Measurements from ENCODE around the gene BMP4.

The BMP4 gene

DNA sequence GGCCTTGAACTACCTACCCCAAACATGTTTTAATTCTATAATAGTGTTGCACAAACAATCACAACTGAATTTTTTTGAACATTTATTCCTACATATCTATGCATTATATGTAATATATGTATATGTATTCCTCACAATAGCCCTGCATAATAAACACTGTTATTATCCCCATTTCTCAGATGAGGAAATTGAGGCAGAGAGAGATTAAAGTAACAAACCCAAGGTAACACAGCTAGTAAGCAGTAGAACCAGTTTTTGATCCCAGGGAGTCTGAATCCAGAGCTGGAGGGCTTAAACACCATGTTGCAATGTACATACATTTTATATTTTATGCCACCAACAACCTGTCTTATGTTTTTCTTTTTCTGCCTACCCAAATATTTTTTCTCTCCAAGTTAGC is 26.5 kb upstream of the BMP4 start:
- TF ChIP-seq, protein P1, sequence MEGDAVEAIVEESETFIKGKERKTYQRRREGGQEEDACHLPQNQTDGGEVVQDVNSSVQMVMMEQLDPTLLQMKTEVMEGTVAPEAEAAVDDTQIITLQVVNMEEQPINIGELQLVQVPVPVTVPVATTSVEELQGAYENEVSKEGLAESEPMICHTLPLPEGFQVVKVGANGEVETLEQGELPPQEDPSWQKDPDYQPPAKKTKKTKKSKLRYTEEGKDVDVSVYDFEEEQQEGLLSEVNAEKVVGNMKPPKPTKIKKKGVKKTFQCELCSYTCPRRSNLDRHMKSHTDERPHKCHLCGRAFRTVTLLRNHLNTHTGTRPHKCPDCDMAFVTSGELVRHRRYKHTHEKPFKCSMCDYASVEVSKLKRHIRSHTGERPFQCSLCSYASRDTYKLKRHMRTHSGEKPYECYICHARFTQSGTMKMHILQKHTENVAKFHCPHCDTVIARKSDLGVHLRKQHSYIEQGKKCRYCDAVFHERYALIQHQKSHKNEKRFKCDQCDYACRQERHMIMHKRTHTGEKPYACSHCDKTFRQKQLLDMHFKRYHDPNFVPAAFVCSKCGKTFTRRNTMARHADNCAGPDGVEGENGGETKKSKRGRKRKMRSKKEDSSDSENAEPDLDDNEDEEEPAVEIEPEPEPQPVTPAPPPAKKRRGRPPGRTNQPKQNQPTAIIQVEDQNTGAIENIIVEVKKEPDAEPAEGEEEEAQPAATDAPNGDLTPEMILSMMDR (IDR thresholded peaks at IDR 0.05): no peak
- Histone ChIP-seq H3K4me1 (ENCODE audit: control insufficient read depth in 1 of 2, insufficient read depth in 1 of 2, low read depth in 1 of 2, low read length in 1 of 2) (no peaks in the 10 kb centered on the region), H3K27ac (no peak overlapping the region), H3K9me3 (no peaks in the 10 kb centered on the region), H3K36me3 (no peaks in the 10 kb centered on the region), H3K27me3 (peaks cover 5% of the 10 kb centered on the region), H3K4me3 (ENCODE audit: low read depth in 1 of 2, low read length in 1 of 2) (no peak overlapping the region)

DNA sequence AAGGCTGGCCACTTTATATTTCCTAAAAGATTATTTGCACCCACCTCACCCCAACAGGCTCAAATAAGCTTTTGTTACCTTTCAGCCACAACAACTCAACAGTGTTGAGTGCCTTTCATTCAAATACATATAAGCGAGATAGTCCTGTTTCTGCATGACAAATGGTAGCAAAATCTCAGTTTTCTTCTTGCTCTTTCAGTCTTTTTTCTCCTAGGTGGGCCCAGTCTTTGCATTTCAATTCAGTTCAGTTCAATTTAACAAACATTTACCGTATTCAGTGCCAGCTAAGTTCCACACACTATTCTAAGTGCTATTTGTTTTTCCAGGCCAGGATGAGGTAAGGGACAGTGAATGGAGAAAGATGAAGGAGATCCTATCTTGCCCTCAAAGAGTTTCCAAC is 25.9 kb upstream of the BMP4 start:
- Histone ChIP-seq H3K36me3 (no peaks in the 10 kb centered on the region), H3K9me3 (no peaks in the 10 kb centered on the region), H3K27me3 (peaks cover 5% of the 10 kb centered on the region), H3K4me3 (ENCODE audit: low read depth in 1 of 2, low read length in 1 of 2) (no peak overlapping the region), H3K27ac (no peak overlapping the region), H3K4me1 (ENCODE audit: control insufficient read depth in 1 of 2, insufficient read depth in 1 of 2, low read depth in 1 of 2, low read length in 1 of 2) (no peaks in the 10 kb centered on the region)
- TF ChIP-seq, protein P1 (IDR thresholded peaks at IDR 0.05): no peak

DNA sequence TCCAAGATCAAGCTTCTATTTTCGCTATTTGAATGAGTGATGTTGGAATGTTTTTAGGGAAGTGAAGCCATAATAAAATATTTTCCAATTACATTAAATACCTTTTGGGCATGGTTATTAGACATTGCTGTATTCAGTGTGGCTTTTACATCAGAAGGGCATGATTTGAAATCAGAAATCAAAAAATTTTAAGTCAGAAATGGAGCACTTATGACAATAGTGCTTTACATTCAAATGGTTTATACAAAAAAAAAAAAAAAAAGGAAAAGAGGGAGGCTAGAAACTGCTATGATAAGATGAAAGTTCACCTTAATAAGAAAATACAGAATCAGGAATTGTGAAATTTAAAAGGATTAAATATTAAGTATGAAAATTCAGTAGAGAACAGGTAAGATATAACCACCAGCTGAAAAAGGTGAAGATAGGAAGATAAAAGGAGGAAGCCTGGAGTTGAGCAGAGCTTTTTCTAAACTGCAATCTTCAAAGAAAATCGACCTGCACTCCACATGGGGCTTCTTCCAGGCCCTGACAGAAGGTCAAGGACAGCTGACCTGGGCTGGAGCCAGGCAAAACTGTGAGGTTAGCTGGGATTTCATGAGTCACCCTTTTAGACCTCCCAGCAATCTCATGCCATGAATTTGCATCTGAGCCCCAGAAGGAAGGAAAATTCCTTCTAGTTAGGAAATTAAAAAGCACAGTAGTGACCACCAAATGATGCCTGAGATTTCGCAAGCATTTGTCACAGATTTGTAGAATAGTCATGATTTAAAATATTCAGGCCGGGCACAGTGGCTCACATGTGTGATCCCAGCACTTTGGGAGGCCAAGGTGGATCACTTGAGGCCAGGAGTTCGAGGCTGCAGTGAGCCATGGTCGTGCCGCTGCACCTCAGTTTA is 23.4 kb upstream of the BMP4 start:
- Histone ChIP-seq H3K9me3 (no peaks in the 10 kb centered on the region), H3K4me1 (ENCODE audit: control insufficient read depth in 1 of 2, insufficient read depth in 1 of 2, low read depth in 1 of 2, low read length in 1 of 2) (no peaks in the 10 kb centered on the region), H3K36me3 (no peaks in the 10 kb centered on the region), H3K27ac (no peak overlapping the region), H3K27me3 (peaks cover 5% of the 10 kb centered on the region), H3K4me3 (ENCODE audit: low read depth in 1 of 2, low read length in 1 of 2) (no peak overlapping the region)
- TF ChIP-seq, protein P1 (IDR thresholded peaks at IDR 0.05): no peak

DNA sequence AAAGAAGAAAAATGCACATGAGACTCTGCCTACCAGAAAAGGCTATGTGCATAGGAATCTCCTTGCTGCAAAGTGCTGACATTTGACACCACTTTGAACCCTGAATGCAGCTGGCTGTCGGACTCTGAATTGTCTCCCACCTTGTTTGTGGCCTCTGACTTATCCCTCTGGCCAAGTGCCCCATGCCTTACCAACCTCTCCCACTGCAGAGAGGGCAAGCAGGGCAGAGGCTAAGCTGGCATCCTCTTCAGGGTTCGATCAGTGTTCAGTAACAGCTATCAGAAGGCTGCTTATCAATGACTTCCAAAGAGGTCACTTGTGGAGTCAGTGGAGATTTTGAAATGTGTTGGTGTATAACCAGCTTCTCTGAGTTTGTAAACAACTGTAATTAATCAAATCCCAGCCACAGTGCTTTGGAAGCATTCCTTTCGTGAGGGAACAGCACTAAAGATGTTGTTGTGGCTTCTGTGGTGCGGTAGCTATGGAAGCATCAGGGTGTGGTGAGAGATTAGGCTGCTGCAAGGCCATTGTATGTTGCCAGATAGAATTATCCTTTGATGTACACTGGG is 22.6 kb upstream of the BMP4 start:
- Histone ChIP-seq H3K27me3 (peaks cover 5% of the 10 kb centered on the region), H3K4me3 (ENCODE audit: low read depth in 1 of 2, low read length in 1 of 2) (no peak overlapping the region), H3K27ac (no peak overlapping the region), H3K9me3 (no peaks in the 10 kb centered on the region), H3K4me1 (ENCODE audit: control insufficient read depth in 1 of 2, insufficient read depth in 1 of 2, low read depth in 1 of 2, low read length in 1 of 2) (no peaks in the 10 kb centered on the region), H3K36me3 (no peaks in the 10 kb centered on the region)
- TF ChIP-seq, protein P1 (IDR thresholded peaks at IDR 0.05): no peak

DNA sequence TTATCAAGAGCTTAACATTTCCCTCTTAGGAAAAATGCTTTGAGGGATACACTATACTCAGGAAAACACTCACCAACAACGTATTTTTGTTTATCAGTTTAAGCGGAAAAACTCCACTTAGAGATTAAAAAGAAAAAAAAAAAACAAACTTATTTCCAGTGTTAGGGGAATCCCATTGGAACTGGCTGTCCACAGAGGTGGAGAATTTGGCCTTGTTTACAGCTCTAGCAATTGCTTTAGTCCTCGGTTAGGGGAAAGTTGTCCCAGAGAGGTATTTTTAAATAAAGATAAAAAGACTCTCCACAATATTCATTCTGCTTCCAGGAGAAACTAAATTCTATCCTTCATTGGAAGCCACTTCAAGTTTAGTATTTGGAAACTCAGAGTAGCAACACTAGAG is 21.6 kb upstream of the BMP4 start:
- Histone ChIP-seq H3K27me3 (peaks cover 5% of the 10 kb centered on the region), H3K36me3 (no peaks in the 10 kb centered on the region), H3K4me1 (ENCODE audit: control insufficient read depth in 1 of 2, insufficient read depth in 1 of 2, low read depth in 1 of 2, low read length in 1 of 2) (no peaks in the 10 kb centered on the region), H3K4me3 (ENCODE audit: low read depth in 1 of 2, low read length in 1 of 2) (no peak overlapping the region), H3K27ac (no peak overlapping the region), H3K9me3 (no peaks in the 10 kb centered on the region)
- TF ChIP-seq, protein P1 (IDR thresholded peaks at IDR 0.05): no peak

All from neutrophil (primary cell).